ENCODE results near the gene CH25H. TPM values are rescaled to one million over a fixed set of nuclear protein-coding genes. Genes with fewer than 3 reads are reported as not detected.

Gene CH25H
- total and polyA plus RNA-seq, 8 donors: 0.32 to 1.9 (median 0.49) TPM; not detected in 1

GRCh38 chr10:89160339-89160738 is 46.8 kb downstream of the CH25H start:
- Histone ChIP-seq H3K27ac (no peak overlapping the region), H3K9me3 (no peaks in the 10 kb centered on the region), H3K27me3 (no peaks in the 10 kb centered on the region), H3K4me3 (no peak overlapping the region), H3K4me1 (no peaks in the 10 kb centered on the region), H3K36me3 (no peaks in the 10 kb centered on the region)
- intact Hi-C loops (cut with DNase I): no loop called here
- no peak for ATAC-seq
- DNase-seq: no peak
- no peak for FAIRE-seq
- WGBS, 2 donors: 90 to 95% methylated on average over 1 of the region's 1 CpG
- TF ChIP-seq, protein P1, sequence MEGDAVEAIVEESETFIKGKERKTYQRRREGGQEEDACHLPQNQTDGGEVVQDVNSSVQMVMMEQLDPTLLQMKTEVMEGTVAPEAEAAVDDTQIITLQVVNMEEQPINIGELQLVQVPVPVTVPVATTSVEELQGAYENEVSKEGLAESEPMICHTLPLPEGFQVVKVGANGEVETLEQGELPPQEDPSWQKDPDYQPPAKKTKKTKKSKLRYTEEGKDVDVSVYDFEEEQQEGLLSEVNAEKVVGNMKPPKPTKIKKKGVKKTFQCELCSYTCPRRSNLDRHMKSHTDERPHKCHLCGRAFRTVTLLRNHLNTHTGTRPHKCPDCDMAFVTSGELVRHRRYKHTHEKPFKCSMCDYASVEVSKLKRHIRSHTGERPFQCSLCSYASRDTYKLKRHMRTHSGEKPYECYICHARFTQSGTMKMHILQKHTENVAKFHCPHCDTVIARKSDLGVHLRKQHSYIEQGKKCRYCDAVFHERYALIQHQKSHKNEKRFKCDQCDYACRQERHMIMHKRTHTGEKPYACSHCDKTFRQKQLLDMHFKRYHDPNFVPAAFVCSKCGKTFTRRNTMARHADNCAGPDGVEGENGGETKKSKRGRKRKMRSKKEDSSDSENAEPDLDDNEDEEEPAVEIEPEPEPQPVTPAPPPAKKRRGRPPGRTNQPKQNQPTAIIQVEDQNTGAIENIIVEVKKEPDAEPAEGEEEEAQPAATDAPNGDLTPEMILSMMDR (IDR thresholded peaks at IDR 0.05): no peak

- no peak for FAIRE-seq
These were observed 47.4 kb downstream of the CH25H start for GRCh38 chr10:89159761-89160160.

DNA sequence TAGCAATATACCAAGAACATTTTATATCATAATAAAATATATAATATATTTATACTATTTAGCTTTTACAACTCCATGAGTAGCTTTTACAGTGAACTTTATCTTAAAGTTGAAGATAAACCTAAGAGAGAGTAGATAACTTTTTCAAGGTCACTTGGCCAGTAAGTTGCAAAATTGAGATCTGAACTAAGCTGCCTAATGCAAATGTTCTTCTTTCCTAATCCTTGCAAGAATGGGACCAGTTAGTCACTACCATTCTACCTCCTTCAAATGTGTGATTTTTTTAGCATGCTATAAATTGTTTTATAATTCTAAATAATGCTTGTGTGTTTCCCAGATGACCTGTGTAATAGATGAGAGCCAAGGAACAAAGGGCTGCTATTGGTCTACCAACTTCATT is 47.8 kb downstream of the CH25H start:
- FAIRE-seq (no peak), ATAC-seq (no peak), DNase-seq (no peak)
- Histone ChIP-seq H3K27ac (no peak overlapping the region), H3K4me1 (no peaks in the 10 kb centered on the region), H3K4me3 (no peak overlapping the region), H3K9me3 (no peaks in the 10 kb centered on the region), H3K36me3 (no peaks in the 10 kb centered on the region), H3K27me3 (no peaks in the 10 kb centered on the region)
- TF ChIP-seq, protein P1 (IDR thresholded peaks at IDR 0.05): no peak
- intact Hi-C loops (cut with DNase I): no loop called here

More at GRCh38 chr10:89159761-89160160, 47.4 kb downstream of the CH25H start:
- intact Hi-C loops (cut with DNase I): no loop called here
- Histone ChIP-seq H3K4me3 (no peak overlapping the region), H3K9me3 (no peaks in the 10 kb centered on the region), H3K4me1 (no peaks in the 10 kb centered on the region), H3K27me3 (no peaks in the 10 kb centered on the region), H3K36me3 (no peaks in the 10 kb centered on the region), H3K27ac (no peak overlapping the region)
- TF ChIP-seq, protein P1 (IDR thresholded peaks at IDR 0.05): no peak
- ATAC-seq: no peak
- DNase-seq: no peak
- 92 to 97% methylated on average over 1 of the region's 1 CpG for WGBS, 2 donors

DNA sequence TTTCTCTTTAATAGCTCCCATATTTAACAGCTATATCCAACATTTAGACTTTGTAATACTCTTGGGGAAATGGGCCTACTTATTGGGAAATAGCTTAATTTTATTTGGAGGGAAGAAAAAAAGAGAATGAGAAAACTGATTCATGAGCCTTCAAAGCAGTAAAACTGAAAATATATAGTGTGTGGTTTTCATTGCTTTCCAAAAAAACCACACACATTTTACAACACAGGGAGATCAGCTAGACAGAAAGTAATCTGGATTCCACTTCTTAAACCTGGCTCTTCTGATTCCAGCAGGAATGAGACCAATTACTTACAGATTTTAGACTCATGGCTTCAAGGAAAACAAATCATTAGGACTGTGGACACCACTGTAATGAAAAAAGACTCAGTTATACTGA is 48.7 kb downstream of the CH25H start:
- no peak overlapping the region for H3K27ac ChIP-seq
- H3K36me3 ChIP-seq: no peaks in the 10 kb centered on the region
- DNase-seq (no peak), ATAC-seq (peak in 1 of 4 donors; percentile 19), FAIRE-seq (no peak)
- no peak overlapping the region for H3K4me3 ChIP-seq
- TF ChIP-seq, protein P1 (IDR thresholded peaks at IDR 0.05): no peak
- no peaks in the 10 kb centered on the region for H3K9me3 ChIP-seq
- intact Hi-C loops (cut with DNase I): no loop called here
- H3K27me3 ChIP-seq: no peaks in the 10 kb centered on the region
- H3K4me1 ChIP-seq: no peaks in the 10 kb centered on the region

GRCh38 chr10:89156161-89156835 is 50.8 kb downstream of the CH25H start:
- TF ChIP-seq, protein P1 (IDR thresholded peaks at IDR 0.05): no peak
- no peaks in the 10 kb centered on the region for H3K27me3 ChIP-seq
- WGBS, 2 donors: 68 to 78% methylated on average over 5 of the region's 5 CpGs
- no peak overlapping the region for H3K27ac ChIP-seq
- no peak for DNase-seq
- peak in 1 of 4 donors; percentile 26 for ATAC-seq
- H3K36me3 ChIP-seq: no peaks in the 10 kb centered on the region
- no peak for FAIRE-seq
- no peaks in the 10 kb centered on the region for H3K4me1 ChIP-seq
- H3K4me3 ChIP-seq: no peak overlapping the region
- H3K9me3 ChIP-seq: no peaks in the 10 kb centered on the region
- intact Hi-C loops (cut with DNase I): no loop called here

Data from pancreas (tissue), 10 donors.